ENCODE data around the gene RNPEPL1.

The RNPEPL1 gene

DNA sequence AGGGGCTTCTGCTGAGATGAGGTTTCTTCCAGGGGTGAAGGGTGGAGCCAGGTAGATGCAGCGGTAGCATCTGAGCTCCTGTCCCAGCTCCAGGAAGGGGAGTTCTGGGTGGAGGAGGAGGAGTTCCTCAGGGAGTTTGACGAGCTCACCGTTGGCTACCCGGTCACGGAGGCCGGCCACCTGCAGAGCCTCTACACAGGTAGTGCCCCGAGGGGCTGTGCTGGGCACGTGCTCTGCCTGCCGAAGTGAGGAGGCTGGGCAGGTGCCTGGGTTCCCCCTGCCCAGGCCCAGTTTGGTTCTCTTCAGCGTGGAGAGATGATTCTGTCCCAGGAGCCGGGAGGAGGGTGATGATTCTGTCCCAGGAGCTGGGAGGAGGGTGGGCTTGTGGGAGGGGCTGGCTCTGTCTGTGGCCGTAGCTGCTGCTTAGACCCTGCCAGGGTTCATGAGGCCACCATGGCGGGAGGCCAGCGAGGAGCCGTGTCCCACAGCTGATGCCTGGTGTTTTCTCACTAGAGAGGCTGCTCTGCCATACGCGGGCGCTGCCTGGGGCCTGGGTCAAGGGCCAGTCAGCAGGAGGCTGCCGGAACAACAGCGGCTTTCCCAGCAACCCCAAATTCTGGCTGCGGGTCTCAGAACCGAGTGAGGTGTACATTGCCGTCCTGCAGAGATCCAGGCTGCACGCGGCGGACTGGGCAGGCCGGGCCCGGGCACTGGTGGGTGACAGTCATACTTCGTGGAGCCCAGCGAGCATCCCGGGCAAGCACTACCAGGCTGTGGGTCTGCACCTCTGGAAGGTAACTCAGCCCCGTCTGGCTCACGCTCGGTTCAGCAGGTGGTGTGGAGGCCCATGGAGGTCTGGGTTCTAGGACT is 26.5 kb downstream of the RNPEPL1 start:
- intact Hi-C loops (cut with DNase I; ENCODE audit: low total_unique reads) = loop anchor here (10.0 kb wide), 1 partner anchor 560 kb away; the partner anchor contains the start of gene PPP1R7
- DNase-seq = peak in 1 of 2 donors; percentile 64
- peaks cover 13 to 76% (median 62%) of the 10 kb centered on the region in 3 donors for H3K36me3 ChIP-seq
- no peaks in the 10 kb centered on the region for H3K9me3 ChIP-seq
- TF ChIP-seq, protein P1, sequence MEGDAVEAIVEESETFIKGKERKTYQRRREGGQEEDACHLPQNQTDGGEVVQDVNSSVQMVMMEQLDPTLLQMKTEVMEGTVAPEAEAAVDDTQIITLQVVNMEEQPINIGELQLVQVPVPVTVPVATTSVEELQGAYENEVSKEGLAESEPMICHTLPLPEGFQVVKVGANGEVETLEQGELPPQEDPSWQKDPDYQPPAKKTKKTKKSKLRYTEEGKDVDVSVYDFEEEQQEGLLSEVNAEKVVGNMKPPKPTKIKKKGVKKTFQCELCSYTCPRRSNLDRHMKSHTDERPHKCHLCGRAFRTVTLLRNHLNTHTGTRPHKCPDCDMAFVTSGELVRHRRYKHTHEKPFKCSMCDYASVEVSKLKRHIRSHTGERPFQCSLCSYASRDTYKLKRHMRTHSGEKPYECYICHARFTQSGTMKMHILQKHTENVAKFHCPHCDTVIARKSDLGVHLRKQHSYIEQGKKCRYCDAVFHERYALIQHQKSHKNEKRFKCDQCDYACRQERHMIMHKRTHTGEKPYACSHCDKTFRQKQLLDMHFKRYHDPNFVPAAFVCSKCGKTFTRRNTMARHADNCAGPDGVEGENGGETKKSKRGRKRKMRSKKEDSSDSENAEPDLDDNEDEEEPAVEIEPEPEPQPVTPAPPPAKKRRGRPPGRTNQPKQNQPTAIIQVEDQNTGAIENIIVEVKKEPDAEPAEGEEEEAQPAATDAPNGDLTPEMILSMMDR (IDR thresholded peaks at IDR 0.05) = no peak
- H3K4me3 ChIP-seq = no peak overlapping the region
- H3K27ac ChIP-seq = no peak overlapping the region
- peaks cover 0 to 31% (median 20%) of the 10 kb centered on the region in 4 donors for H3K4me1 ChIP-seq
- no peaks in the 10 kb centered on the region for H3K27me3 ChIP-seq

GRCh38 chr2:240595381-240596079 is 27.2 kb downstream of the RNPEPL1 start:
- H3K9me3 ChIP-seq = no peaks in the 10 kb centered on the region
- peaks cover 0 to 31% (median 20%) of the 10 kb centered on the region in 4 donors for H3K4me1 ChIP-seq
- H3K4me3 ChIP-seq = no peak overlapping the region
- H3K36me3 ChIP-seq = peaks cover 13 to 76% (median 59%) of the 10 kb centered on the region in 3 donors
- peak overlapping the region; percentile 7 to 43 for H3K27ac ChIP-seq
- H3K27me3 ChIP-seq = no peaks in the 10 kb centered on the region
- TF ChIP-seq, protein P1 (IDR thresholded peaks at IDR 0.05) = peak in 1 of 2 experiments; percentile 9
- DNase-seq = peak in 1 of 2 donors; percentile 53
- intact Hi-C loops (cut with DNase I; ENCODE audit: low total_unique reads) = loop anchor here (10.0 kb wide), 1 partner anchor 559 kb away; the partner anchor contains the start of gene PPP1R7

GRCh38 chr2:240596080-240596460 is 27.8 kb downstream of the RNPEPL1 start:
- Histone ChIP-seq H3K27ac (peak overlapping the region; percentile 7 to 43), H3K27me3 (no peaks in the 10 kb centered on the region), H3K4me1 (peaks cover 0 to 31% (median 20%) of the 10 kb centered on the region in 4 donors), H3K9me3 (no peaks in the 10 kb centered on the region), H3K4me3 (peak overlapping the region in 1 of 2 donors; percentile 21), H3K36me3 (peaks cover 13 to 76% (median 54%) of the 10 kb centered on the region in 3 donors)
- intact Hi-C loops (cut with DNase I; ENCODE audit: low total_unique reads) = loop anchor here (10.0 kb wide), 1 partner anchor 559 kb away; the partner anchor contains the start of gene PPP1R7
- peak in 1 of 2 donors; percentile 62 for DNase-seq
- TF ChIP-seq, protein P1 (IDR thresholded peaks at IDR 0.05) = no peak

- DNase-seq = peak; percentile 35 to 90
- intact Hi-C loops (cut with DNase I; ENCODE audit: low total_unique reads) = loop anchor here (10.0 kb wide), 1 partner anchor 558 kb away; the partner anchor contains the start of gene PPP1R7
- H3K9me3 ChIP-seq = no peaks in the 10 kb centered on the region
- H3K27me3 ChIP-seq = no peaks in the 10 kb centered on the region
- peaks cover 0 to 31% (median 20%) of the 10 kb centered on the region in 4 donors for H3K4me1 ChIP-seq
- TF ChIP-seq, protein P1 (IDR thresholded peaks at IDR 0.05) = no peak
- peak overlapping the region in 1 of 2 donors; percentile 21 for H3K4me3 ChIP-seq
- peak overlapping the region; percentile 7 to 43 for H3K27ac ChIP-seq
- H3K36me3 ChIP-seq = peaks cover 13 to 76% (median 50%) of the 10 kb centered on the region in 3 donors
These were observed 28.2 kb downstream of the RNPEPL1 start for GRCh38 chr2:240596491-240596931.

GRCh38 chr2:240597054-240597418 is 28.8 kb downstream of the RNPEPL1 start:
- DNase-seq = peak in 1 of 2 donors; percentile 63
- H3K9me3 ChIP-seq = no peaks in the 10 kb centered on the region
- no peak overlapping the region for H3K4me3 ChIP-seq
- TF ChIP-seq, protein P1 (IDR thresholded peaks at IDR 0.05) = no peak
- peaks cover 0 to 31% (median 20%) of the 10 kb centered on the region in 4 donors for H3K4me1 ChIP-seq
- peaks cover 13 to 76% (median 44%) of the 10 kb centered on the region in 3 donors for H3K36me3 ChIP-seq
- no peak overlapping the region for H3K27ac ChIP-seq
- intact Hi-C loops (cut with DNase I; ENCODE audit: low total_unique reads) = loop anchor here (10.0 kb wide), 1 partner anchor 558 kb away; the partner anchor contains the start of gene PPP1R7
- H3K27me3 ChIP-seq = no peaks in the 10 kb centered on the region
